ENCODE results near the gene RCL1. TPM values are rescaled to one million over a fixed set of nuclear protein-coding genes. Genes with fewer than 3 reads are reported as not detected.
"Not testable (repeated sequence)": the region's sequence is repeated elsewhere in the genome, so short reads cannot be mapped to it uniquely, and the experiment has no call there.

The RCL1 gene
- total RNA-seq, 2 experiments from 2014 or later = 24.5 to 28.6 TPM

GRCh38 chr9:4781408-4781807 is 11.3 kb upstream of the RCL1 start:
- CTCF ChIA-PET = interaction anchor here (0.9 to 1.4 kb wide), 3 partner anchors 19 to 32 kb away, joined by 3 to 7 read pairs (median 5); no protein-coding TSS in a partner anchor
- H3K27ac Mint-ChIP-seq = no peak overlapping the region

DNA sequence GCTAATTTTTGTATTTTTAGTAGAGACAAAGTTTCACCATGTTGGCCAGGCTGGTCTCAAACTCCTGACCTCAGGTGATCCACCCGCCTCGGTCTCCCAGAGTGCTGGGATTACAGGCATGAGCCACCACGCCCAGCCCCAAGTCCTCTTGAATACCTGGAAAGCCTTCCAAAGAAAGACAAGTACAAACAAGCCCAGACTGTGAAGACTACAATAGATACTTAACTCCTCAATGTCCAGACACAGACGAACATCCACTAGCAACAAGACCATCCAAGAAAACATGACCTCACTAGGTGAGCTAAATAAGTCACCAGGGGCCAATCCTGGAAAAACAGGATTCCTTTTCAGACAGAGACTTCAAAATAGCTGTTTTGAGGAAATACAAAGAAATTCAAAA is 9.6 kb upstream of the RCL1 start:
- intact Hi-C loops (cut with micrococcal nuclease); H3K36me3 Mint-ChIP-seq (ENCODE audit: low read depth); ATAC-seq; DNase-seq; H3K4me3 Mint-ChIP-seq; H3K27ac Mint-ChIP-seq; POLR2A ChIA-PET; H3K27me3 Mint-ChIP-seq; H3K9me3 Mint-ChIP-seq; H3K4me1 Mint-ChIP-seq (ENCODE audit: low read depth): not testable (repeated sequence)
- CTCF ChIA-PET = interaction anchor here (1.2 to 1.5 kb wide), 3 partner anchors 15 to 24 kb away, joined by 3 to 6 read pairs (median 3); no protein-coding TSS in a partner anchor

More at GRCh38 chr9:4781408-4781807, 11.3 kb upstream of the RCL1 start:
- TF ChIP-seq, protein P1, sequence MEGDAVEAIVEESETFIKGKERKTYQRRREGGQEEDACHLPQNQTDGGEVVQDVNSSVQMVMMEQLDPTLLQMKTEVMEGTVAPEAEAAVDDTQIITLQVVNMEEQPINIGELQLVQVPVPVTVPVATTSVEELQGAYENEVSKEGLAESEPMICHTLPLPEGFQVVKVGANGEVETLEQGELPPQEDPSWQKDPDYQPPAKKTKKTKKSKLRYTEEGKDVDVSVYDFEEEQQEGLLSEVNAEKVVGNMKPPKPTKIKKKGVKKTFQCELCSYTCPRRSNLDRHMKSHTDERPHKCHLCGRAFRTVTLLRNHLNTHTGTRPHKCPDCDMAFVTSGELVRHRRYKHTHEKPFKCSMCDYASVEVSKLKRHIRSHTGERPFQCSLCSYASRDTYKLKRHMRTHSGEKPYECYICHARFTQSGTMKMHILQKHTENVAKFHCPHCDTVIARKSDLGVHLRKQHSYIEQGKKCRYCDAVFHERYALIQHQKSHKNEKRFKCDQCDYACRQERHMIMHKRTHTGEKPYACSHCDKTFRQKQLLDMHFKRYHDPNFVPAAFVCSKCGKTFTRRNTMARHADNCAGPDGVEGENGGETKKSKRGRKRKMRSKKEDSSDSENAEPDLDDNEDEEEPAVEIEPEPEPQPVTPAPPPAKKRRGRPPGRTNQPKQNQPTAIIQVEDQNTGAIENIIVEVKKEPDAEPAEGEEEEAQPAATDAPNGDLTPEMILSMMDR (IDR thresholded peaks at IDR 0.05) = no peak
- POLR2A ChIA-PET = interaction anchor here (0.6 kb wide), 1 partner anchor 144 kb away, joined by 3 read pairs; no protein-coding TSS in a partner anchor
- intact Hi-C loops (cut with micrococcal nuclease) = no loop called here
- DNase-seq (no peak), ATAC-seq (no peak)
- Mint-ChIP-seq H3K9me3 (no peaks in the 10 kb centered on the region), H3K27me3 (no peaks in the 10 kb centered on the region), H3K4me3 (no peak overlapping the region), H3K36me3 (ENCODE audit: low read depth) (no peaks in the 10 kb centered on the region), H3K4me1 (ENCODE audit: low read depth) (no peaks in the 10 kb centered on the region)

DNA sequence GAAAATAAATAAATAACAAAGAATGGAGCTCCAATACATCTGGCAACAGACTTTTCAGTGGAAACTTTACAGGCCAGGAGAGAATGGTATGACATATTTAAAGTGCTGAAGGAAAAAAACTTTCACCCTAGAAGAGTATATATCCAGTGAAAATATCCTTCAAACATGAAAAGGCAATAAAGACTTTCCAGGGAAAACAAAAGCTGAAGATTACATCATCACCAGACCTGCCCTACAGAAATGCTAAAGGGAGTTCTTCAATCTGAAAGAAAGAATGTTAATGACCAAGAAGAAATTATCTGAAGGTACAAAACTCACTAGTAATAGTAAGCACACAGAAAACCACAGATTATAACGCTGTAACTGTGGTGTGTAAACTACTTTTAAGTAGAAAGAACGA is 8.3 kb upstream of the RCL1 start:
- Mint-ChIP-seq H3K4me1 (ENCODE audit: low read depth) (peaks cover 5% of the 10 kb centered on the region), H3K36me3 (ENCODE audit: low read depth) (no peaks in the 10 kb centered on the region), H3K4me3 (no peak overlapping the region), H3K27me3 (peaks cover 2% of the 10 kb centered on the region), H3K27ac (no peak overlapping the region), H3K9me3 (no peaks in the 10 kb centered on the region)
- ATAC-seq (no peak), DNase-seq (no peak)
- TF ChIP-seq, protein P1 (IDR thresholded peaks at IDR 0.05) = no peak
- intact Hi-C loops (cut with micrococcal nuclease) = no loop called here
- ChIA-PET CTCF (no interaction called here), POLR2A (no interaction called here)

- H3K27ac Mint-ChIP-seq = no peak overlapping the region
- no peaks in the 10 kb centered on the region for H3K36me3 Mint-ChIP-seq (ENCODE audit: low read depth)
- ATAC-seq = no peak
- peaks cover 14% of the 10 kb centered on the region for H3K4me1 Mint-ChIP-seq (ENCODE audit: low read depth)
- ChIA-PET POLR2A (no interaction called here), CTCF (interaction anchor here (2.0 kb wide), 1 partner anchor 24 kb away, joined by 6 read pairs; no protein-coding TSS in a partner anchor)
- no peak for DNase-seq
- H3K27me3 Mint-ChIP-seq = peaks cover 2% of the 10 kb centered on the region
- intact Hi-C loops (cut with micrococcal nuclease) = no loop called here
- no peak overlapping the region for H3K4me3 Mint-ChIP-seq
- TF ChIP-seq, protein P1 (IDR thresholded peaks at IDR 0.05) = no peak
- no peaks in the 10 kb centered on the region for H3K9me3 Mint-ChIP-seq
Observed at GRCh38 chr9:4786599-4786998, 6.1 kb upstream of the RCL1 start.

DNA sequence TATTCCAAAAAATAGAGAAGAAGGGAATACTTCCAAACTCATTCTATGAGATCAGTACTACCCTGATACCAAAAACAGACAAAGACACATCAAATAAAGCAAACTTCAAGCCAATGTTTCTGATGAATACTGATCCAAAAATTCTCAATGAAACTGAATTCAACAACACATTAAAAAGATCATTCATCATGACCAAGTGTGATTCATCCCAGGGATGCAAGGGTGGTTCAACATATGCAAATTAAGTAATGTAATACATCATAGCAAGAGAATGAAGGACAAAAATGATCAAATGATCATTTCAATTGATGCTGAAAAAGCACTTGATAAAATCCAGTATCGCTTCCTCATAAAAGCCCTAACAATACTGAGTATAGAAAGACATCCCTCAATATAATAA is 4.9 kb upstream of the RCL1 start:
- Mint-ChIP-seq H3K4me1 (ENCODE audit: low read depth) (peaks cover 21% of the 10 kb centered on the region), H3K27me3 (peaks cover 2% of the 10 kb centered on the region), H3K9me3 (no peaks in the 10 kb centered on the region), H3K4me3 (no peak overlapping the region), H3K27ac (no peak overlapping the region), H3K36me3 (ENCODE audit: low read depth) (no peaks in the 10 kb centered on the region)
- CTCF ChIA-PET = interaction anchor here (1.5 kb wide), 1 partner anchor 26 kb away, joined by 7 read pairs; no protein-coding TSS in a partner anchor
- TF ChIP-seq, protein P1 (IDR thresholded peaks at IDR 0.05) = no peak
- no peak for ATAC-seq
- POLR2A ChIA-PET = no interaction called here
- intact Hi-C loops (cut with micrococcal nuclease) = no loop called here
- no peak for DNase-seq

Data from activated CD8-positive, alpha-beta T cell treated with anti-CD3 and anti-CD28 coated beads for 36 hours (primary cell).